ENCODE data around the gene THSD7A.

THSD7A gene

DNA sequence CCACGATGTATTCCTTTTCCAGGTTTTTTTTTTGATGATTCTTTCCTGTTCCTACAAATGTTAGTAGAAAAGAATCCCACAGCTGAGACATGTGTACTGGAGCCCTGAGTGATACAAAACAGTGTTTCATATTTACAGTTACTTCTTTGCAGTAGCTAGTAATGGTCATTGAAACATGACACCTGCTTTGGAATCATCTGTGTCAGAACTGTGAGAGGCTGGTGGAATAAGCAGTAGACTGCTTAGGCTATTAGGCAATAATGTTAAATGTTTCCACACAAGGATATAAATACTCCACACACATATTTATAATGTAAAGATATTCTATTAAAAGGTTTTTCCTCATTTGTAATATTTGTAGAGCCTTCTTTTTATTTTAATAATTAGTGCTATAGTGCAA lies 394.0 kb downstream of the THSD7A start:
- no peak for DNase-seq

DNA sequence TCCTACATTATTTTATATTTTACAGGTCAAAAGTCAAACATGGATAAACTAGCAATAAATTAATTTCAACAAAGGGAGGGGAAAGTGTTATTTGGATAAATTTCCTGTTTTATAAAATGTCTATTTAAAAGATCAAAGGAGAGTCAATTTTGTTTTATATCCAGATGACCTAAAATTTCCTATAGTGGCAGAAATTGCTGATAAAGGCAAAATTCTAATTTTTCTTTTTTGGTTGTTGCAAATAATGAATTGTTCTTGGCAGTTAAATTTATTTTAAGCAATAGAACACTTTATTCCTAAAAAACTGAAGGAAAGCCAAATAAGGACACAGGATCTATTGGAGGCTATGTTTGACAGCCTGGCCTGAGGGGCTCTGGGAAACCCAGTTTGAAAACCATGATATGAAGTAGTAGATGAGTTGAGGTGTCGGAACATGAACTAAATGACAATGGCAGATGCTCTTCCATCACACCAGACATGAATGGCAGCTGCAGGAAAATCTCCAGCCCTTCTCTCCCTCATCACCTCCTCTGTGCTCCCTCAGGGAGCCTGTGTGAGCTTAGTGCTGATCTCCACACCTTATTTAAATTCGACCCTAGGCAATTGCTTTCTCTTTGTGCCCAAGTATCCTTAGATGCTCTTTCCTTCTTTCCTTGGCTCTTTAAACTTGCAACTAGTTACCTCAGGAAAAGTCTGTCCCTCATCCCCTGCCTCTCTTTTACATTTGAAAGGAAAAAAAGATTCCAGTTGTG lies 395.0 kb downstream of the THSD7A start:
- DNase-seq = no peak

DNA sequence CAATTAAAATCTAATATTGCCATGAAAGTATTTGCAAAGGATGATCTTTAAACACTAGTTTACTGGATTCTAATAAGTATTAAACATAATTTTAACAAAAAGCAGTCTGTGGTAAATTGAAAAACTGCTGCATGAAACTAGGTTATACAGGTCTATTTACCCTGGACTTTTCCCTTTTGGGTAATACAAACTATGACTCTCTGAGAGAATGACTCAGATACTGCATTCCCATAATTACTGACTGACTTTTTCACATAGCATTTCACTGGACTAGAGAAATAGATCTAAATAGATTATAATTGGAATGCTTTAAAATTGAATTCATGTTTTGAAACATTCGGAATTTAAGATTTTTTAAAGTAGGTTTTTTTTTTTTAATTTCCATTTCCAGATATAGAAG lies 395.7 kb downstream of the THSD7A start:
- no peak for DNase-seq

DNA sequence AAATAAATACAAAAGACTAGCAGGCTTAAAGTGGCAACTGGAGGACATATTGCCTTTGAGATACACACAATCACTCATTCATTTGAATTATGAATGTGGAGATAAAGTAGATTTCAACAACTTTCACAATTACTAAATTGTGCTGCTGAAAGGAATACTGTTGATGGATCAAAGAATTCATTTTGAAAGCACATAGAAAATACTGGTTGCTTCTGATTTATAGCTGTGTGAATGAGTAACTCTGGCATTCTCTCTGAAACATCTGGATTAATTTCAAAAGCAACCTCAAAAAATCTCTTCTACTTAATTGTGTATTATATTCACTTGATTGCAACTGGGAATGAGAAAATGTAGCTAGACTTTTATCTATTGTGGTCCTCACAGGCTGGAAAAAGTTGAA lies 397.6 kb downstream of the THSD7A start:
- no peak for DNase-seq

DNA sequence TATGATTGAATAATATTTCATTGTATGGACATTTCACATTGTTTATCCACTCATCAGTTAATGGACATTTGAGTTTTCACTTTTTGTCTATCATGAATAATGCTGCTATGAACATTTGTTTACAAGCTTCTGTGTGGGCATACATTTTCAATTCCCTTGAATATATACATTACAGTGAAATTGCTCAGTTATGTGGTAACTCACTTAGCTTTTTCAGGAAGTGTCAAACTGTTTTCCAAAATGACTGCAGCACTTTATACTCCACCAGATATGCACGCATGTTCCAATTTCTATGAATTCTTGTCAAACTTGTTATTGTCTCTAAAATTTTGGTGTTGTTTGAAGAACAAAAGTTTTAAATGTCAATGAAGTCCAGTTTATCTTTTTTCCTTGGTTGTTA lies 401.2 kb downstream of the THSD7A start:
- no peak for DNase-seq

GRCh38 chr7:11430112-11430511 lies 401.9 kb downstream of the THSD7A start:
- DNase-seq = no peak

DNA sequence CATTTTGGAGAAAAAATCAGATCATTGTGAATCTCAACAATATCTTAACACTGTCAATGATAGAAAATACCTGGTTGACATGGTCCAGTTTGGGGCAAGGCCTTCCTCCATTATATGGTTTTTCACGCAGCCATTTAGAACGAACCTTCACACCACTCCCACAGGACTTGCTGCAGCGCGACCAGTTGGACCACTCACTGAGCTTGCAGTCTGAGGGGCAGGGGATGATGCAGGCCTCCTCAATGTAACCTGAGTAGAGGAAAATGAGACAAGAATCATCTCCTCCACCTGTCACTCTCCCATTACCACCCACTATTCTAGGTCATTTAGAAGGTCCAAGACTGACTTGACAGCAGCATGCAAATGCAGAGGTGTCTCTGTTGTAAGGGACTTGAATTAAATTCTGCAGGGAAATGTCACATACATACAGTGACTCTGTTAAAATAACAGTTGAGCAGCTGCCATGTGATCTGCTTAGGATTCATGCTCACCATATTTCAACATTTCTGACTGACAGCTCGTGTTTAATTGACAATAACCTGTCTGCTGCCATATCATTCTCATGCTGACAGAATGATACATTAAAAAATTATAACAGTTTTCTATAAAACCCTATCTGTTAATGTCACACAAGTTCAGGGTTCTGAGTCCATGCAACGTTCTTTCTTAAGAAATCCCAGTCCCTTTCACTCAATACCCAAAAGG lies 403.0 kb downstream of the THSD7A start:
- no peak for DNase-seq

- DNase-seq = no peak
Observed at GRCh38 chr7:11427686-11428273, 404.2 kb downstream of the THSD7A start.

- no peak for DNase-seq
Observed at GRCh38 chr7:11424006-11424405, 408.0 kb downstream of the THSD7A start.

- DNase-seq = no peak
Observed at GRCh38 chr7:11420049-11420448, 411.9 kb downstream of the THSD7A start.

- no peak for DNase-seq
Observed at GRCh38 chr7:11416641-11417458, 415.1 kb downstream of the THSD7A start.

GRCh38 chr7:11415101-11415500 lies 416.9 kb downstream of the THSD7A start:
- DNase-seq = no peak

GRCh38 chr7:11413901-11414300 lies 418.1 kb downstream of the THSD7A start:
- DNase-seq = no peak

- no peak for DNase-seq
Observed at GRCh38 chr7:11412036-11412435, 420.0 kb downstream of the THSD7A start.

DNA sequence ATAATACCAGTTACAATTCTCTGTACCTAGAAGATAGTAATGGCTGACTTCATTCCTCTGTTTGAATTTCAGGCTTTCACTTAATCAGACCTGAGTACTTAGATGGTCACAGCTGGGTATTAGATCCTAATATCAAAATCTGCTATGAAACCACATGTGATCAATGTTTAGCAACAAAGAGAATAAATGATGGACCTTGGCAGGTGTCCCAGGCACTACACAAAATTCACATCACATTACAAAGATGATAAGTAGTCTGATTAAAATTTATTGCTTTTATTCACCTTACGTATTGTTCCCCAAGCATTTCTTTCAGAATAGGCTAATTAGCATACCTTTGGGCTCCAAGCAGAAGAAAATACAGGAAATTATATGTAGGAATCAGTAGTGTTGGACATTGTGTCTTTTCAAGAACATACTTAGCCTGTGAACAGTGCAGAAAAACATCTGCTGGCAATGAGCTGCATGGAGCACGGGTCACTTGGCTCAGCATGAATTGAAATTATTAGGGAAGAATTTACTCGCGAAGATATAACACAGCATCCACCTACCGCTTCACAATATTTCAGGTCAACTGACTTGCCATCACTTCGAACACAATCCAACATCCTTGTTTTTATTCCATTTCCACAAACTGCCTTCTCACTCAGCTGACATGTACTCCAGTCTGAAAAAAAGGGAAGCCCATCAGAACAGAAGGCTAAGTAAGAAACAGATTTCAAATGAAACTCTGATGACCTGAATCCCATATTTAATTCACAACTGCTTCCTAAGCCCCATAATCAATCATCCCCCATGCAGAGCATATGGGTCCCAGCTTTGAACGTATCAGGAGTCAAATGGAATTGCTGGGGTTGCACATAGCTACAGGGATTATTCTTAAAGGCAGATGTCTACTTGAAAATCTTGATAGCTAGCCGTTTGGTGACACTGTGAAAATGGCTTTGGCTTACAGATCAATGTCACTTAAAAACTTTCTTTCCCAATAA lies 421.0 kb downstream of the THSD7A start:
- DNase-seq = no peak

- DNase-seq = no peak
Observed at GRCh38 chr7:11404355-11404754, 427.6 kb downstream of the THSD7A start.

- DNase-seq = no peak
Observed at GRCh38 chr7:11403781-11404180, 428.2 kb downstream of the THSD7A start.

DNA sequence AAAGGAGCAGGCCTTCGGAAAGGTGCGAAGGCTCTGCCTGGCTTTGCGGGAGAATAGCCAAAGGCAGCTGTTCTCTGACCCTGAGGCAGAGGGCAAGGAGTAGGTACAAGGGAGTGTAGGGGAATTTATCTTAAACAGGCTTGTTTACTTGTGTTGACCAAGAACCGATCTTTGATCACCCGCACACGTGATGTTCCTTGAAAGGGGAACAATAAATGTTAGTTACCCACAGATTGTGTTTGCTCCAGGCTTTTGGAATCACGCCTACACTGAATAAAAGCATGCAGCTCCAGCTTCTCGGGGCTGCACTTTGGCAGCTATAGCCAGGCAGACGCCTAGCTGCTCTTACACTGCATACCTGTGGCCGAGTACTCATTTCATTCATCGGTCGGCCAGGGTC lies 437.6 kb downstream of the THSD7A start:
- DNase-seq = no peak

GRCh38 chr7:11379641-11380040 lies 452.4 kb downstream of the THSD7A start:
- DNase-seq = no peak

DNA sequence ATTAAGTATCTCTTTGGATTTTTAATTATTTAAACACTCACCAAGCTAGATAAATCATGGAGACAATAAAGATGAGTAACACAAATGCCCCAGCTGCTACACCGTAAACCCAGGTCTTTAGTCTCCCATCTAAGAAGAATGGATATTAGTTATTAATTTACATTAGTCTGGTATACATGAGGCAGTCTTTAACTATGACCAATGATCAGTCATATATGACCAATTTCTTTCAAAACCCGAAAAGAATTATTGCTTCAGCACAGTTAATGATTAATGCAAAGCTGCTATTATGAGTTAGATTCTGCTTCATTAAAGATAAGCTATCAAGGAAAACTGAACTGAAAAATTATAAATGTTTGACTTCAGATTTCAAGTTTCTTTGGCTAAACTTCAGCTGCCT lies 455.5 kb downstream of the THSD7A start:
- no peak for DNase-seq

DNA sequence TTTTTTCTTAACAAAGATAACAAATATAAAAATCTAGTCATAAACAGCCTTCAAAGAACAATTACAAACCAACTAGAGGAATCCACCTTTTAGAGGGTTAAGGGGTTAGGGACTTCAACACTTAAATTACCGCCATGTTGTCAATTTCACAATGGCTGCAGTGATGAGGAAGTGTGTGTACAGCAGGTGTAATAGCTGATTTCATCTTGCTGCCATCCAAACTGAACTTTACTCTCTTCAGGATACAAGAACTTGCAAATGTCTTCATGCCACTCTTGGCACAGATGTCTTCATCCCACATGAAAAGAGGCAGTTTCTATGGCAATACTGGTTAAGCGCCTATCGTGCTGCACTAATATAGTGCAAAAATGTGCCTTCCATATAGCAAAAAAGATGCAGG lies 457.4 kb downstream of the THSD7A start:
- no peak for DNase-seq

GRCh38 chr7:11373546-11374142 lies 458.4 kb downstream of the THSD7A start:
- no peak for DNase-seq

All from right forelimb (tissue), 1 donor.